ENCODE measurements around the gene ATP1A4. TPM values are rescaled to one million over a fixed set of nuclear protein-coding genes. Genes with fewer than 3 reads are reported as not detected.

The ATP1A4 gene
- total and polyA plus RNA-seq, 12 donors: 0.17 to 0.96 (median 0.46) TPM; not detected in 9

DNA sequence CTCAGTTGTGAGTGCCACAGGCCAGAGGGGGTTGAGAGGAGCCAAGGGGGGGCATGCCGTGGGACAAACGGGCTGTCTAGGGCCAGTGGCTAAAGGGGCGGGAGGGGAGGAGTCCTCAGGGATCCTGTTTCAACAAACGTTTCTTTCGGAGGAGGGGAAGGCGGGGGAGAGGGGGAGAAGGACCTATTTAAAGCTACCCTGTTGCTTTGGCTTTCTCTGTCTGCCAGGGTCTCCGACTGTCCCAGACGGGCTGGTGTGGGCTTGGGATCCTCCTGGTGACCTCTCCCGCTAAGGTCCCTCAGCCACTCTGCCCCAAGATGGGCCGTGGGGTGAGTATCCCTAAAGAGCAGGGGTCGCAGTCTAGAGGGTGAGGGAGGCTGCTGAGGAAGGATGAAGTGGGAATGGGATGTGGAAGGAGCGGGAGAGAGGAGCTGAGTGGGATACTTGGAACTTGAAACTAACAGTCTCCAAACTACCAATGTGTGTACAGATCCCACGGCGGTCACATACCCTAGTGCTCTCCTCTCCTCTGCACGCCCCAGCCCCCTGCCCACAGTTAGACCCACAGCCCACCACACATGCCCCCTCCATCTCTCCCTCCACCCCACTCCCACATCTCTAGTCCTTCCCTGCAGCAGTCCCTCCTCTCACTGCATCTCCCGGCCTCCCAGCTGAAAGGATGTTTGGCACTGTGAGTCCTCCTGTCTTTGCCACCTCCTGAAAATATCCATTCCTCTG lies 35.7 kb upstream of the ATP1A4 start, which contains the start of gene ATP1A2:
Gene ATP1A2 (plus strand): TSS at position 215 of the 738 bp plus-strand sequence. CDS start 103 bp downstream, at position 318.
- H3K36me3 ChIP-seq (replicated peaks in 1 of 2): no peaks in the 10 kb centered on the region
- 50 to 59% (median 56%) methylated on average over 15 to 16 of the region's 16 CpGs for WGBS, 4 donors
- DNase-seq: no peak
- H3K9me3 ChIP-seq (replicated peaks in 1 of 3): no peaks in the 10 kb centered on the region
- no peaks in the 10 kb centered on the region for H3K27me3 ChIP-seq
- intact Hi-C loops (cut with DNase I): no loop called here
- TF ChIP-seq, protein P1, sequence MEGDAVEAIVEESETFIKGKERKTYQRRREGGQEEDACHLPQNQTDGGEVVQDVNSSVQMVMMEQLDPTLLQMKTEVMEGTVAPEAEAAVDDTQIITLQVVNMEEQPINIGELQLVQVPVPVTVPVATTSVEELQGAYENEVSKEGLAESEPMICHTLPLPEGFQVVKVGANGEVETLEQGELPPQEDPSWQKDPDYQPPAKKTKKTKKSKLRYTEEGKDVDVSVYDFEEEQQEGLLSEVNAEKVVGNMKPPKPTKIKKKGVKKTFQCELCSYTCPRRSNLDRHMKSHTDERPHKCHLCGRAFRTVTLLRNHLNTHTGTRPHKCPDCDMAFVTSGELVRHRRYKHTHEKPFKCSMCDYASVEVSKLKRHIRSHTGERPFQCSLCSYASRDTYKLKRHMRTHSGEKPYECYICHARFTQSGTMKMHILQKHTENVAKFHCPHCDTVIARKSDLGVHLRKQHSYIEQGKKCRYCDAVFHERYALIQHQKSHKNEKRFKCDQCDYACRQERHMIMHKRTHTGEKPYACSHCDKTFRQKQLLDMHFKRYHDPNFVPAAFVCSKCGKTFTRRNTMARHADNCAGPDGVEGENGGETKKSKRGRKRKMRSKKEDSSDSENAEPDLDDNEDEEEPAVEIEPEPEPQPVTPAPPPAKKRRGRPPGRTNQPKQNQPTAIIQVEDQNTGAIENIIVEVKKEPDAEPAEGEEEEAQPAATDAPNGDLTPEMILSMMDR (IDR thresholded peaks at IDR 0.05): no peak
- TF ChIP-seq POLR2A (IDR thresholded peaks at IDR 0.05): no peak
- H3K4me1 ChIP-seq (replicated peaks in 1 of 2): no peaks in the 10 kb centered on the region
- H3K27ac ChIP-seq: no peak within 1 kb of the TSS
- no peak within 1 kb of the TSS for H3K4me3 ChIP-seq

DNA sequence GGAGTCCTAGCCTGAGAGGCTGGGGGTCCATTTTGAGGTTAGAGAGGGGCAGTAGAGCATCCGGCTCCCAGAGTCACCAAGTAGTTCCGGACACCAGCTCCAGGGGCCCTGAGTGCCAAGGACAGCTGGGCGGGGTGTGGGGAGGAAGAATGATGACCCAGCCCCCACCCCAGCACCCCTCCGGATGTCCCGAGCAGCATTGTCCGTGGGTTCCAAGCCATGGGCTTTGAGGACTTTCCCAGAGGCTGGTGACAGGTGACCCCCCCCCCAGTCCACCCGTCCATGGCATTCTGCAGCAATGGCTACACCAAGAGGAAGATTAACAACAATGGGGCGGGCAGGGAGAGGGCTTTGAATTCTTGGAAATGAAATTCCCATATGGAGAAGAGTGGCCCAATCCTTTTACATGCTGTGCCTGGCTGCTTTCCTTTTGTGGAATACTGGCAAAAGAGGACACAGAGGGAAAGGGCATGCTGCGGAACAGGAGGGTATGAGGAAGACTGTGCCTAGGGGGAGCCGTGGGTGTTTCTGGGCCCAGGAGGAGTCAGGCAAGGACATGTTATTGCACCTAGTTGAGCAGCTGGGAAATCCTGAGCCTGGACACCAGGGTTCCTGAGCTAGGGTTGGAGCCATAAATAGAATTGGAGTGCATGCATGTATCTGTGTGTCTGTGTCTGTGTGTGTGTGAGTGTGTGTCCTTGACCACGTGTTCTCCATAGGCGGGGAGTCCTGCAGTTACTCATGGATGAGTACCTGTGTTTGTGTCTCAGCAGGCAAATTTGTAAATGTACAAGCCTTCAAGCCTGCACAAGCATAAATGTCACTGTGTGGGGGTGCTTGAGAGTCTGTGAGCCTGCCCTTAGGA lies 34.9 kb upstream of the ATP1A4 start:
- TF ChIP-seq, protein P1 (IDR thresholded peaks at IDR 0.05): no peak
- no peak for TF ChIP-seq POLR2A (IDR thresholded peaks at IDR 0.05)
- 51 to 54% (median 53%) methylated on average over 6 to 12 of the region's 12 CpGs for WGBS, 4 donors
- Histone ChIP-seq H3K4me1 (replicated peaks in 1 of 2) (no peaks in the 10 kb centered on the region), H3K4me3 (no peak overlapping the region), H3K9me3 (replicated peaks in 1 of 3) (no peaks in the 10 kb centered on the region), H3K27ac (no peak overlapping the region), H3K36me3 (replicated peaks in 1 of 2) (no peaks in the 10 kb centered on the region), H3K27me3 (no peaks in the 10 kb centered on the region)
- peak in 6 of 7 donors; percentile 38 to 68 (median 54) for DNase-seq
- intact Hi-C loops (cut with DNase I): no loop called here

DNA sequence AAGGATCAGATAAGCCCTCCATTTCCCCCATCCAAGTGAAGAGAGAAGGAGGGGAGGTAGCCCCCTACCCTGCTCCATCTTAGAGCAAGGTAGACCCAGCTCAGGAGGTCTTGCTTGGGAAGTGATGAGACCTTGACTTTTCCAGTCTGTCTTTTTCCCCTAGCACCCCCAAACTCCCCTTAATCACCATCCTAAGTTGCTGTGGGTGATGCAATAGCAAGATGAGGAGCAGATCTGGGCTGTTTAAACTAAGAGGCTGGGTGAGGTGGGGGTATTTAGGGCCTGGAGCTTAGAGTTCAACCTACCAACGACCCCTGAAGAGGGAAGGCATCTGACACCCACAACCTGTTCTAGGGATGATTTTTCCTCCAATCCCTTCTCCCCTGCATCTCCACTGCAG lies 34.1 kb upstream of the ATP1A4 start:
- no peak for TF ChIP-seq POLR2A (IDR thresholded peaks at IDR 0.05)
- TF ChIP-seq, protein P1 (IDR thresholded peaks at IDR 0.05): no peak
- intact Hi-C loops (cut with DNase I): no loop called here
- H3K9me3 ChIP-seq (replicated peaks in 1 of 3): no peaks in the 10 kb centered on the region
- no peaks in the 10 kb centered on the region for H3K36me3 ChIP-seq (replicated peaks in 1 of 2)
- H3K4me1 ChIP-seq (replicated peaks in 1 of 2): no peaks in the 10 kb centered on the region
- H3K27ac ChIP-seq: no peak overlapping the region
- 11 to 33% (median 22%) methylated on average over 1 of the region's 1 CpG for WGBS, 4 donors
- H3K4me3 ChIP-seq: no peak overlapping the region
- no peak for DNase-seq
- H3K27me3 ChIP-seq: no peaks in the 10 kb centered on the region

DNA sequence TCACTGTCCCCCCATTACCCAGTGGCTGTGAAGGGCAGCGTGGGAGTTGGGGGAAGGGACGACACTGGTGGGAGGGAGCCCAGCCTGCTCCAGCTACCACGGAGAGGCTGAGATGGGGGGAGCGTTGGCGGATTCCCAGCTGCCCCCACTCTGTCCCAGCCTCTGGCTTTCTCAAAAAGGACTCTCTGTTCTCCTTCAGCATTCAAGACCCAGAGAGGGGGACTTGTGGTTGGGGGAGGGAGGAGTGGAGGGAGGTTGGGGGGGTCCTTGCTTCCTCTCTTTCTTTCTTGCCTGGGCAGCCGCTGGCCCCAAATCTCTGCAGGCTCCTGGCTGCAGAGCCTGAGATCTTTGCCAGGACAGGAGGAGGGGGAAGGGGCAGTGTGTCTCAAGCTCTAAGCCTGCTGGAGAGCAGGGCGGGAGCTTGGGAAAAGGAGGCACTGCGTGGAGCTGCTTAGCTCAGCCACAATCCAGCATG lies 33.7 kb upstream of the ATP1A4 start:
- H3K4me1 ChIP-seq (replicated peaks in 1 of 2): no peaks in the 10 kb centered on the region
- H3K9me3 ChIP-seq (replicated peaks in 1 of 3): no peaks in the 10 kb centered on the region
- no peaks in the 10 kb centered on the region for H3K27me3 ChIP-seq
- WGBS, 4 donors: 22 to 55% (median 39%) methylated on average over 3 to 8 of the region's 8 CpGs
- no peaks in the 10 kb centered on the region for H3K36me3 ChIP-seq (replicated peaks in 1 of 2)
- no peak overlapping the region for H3K27ac ChIP-seq
- TF ChIP-seq POLR2A (IDR thresholded peaks at IDR 0.05): no peak
- TF ChIP-seq, protein P1 (IDR thresholded peaks at IDR 0.05): no peak
- no peak overlapping the region for H3K4me3 ChIP-seq
- DNase-seq: peak; percentile 33 to 77 (median 54)
- intact Hi-C loops (cut with DNase I): no loop called here
